ENCODE data around the gene GP1BB. TPM values are rescaled to one million over a fixed set of nuclear protein-coding genes. Genes with fewer than 3 reads are reported as not detected.
A peak's percentile ranks its signal among the peaks of the same experiment; 100 is the strongest.

GP1BB gene
- total RNA-seq, 1 experiment from 2014 or later = 4.3 TPM

- DNase-seq (ENCODE audit: low spot score) (peak; percentile 42), ATAC-seq (no peak)
- peak overlapping the region; percentile 43 for H3K4me3 Mint-ChIP-seq
- ChIA-PET CTCF (interaction anchor here (0.7 to 7.5 kb wide), 11 partner anchors 9 to 155 kb away, joined by 3 to 110 read pairs (median 6); partner anchors contain the start of gene GP1BB), POLR2A (interaction anchor here (1.0 kb wide), 1 partner anchor 10 kb away, joined by 3 read pairs; no protein-coding TSS in a partner anchor)
- H3K36me3 Mint-ChIP-seq = no peaks in the 10 kb centered on the region
- H3K27ac Mint-ChIP-seq = no peak overlapping the region
- H3K4me1 Mint-ChIP-seq = peaks cover 22% of the 10 kb centered on the region
- H3K9me3 Mint-ChIP-seq = no peaks in the 10 kb centered on the region
- H3K27me3 Mint-ChIP-seq (ENCODE audit: low read depth) = peaks cover 86% of the 10 kb centered on the region
- TF ChIP-seq USF1 (CRISPR knock-in tag; IDR thresholded peaks at IDR 0.05) (no peak), ZNF416 (CRISPR knock-in tag; IDR thresholded peaks at IDR 0.05) (no peak), FOXK1 (CRISPR knock-in tag; IDR thresholded peaks at IDR 0.05) (no peak), ATF3 (CRISPR knock-in tag; conservative IDR thresholded peaks at IDR 0.05) (no peak), NR2C2 (CRISPR knock-in tag; IDR thresholded peaks at IDR 0.05) (no peak), ZNF232 (CRISPR knock-in tag; IDR thresholded peaks at IDR 0.05) (no peak), ESRRA (CRISPR knock-in tag; IDR thresholded peaks at IDR 0.05; ENCODE audit: borderline replicate concordance) (no peak), CBFB (CRISPR knock-in tag; IDR thresholded peaks at IDR 0.05; ENCODE audit: low read depth) (no peak), CTCF (IDR thresholded peaks at IDR 0.05) (no peak), EMX1 (CRISPR knock-in tag; IDR thresholded peaks at IDR 0.05) (no peak), FOXJ3 (CRISPR knock-in tag; IDR thresholded peaks at IDR 0.05; ENCODE audit: borderline replicate concordance) (no peak), AR (CRISPR knock-in tag; IDR thresholded peaks at IDR 0.05) (no peak), ETV6 (CRISPR knock-in tag; IDR thresholded peaks at IDR 0.05) (no peak), TP53 (CRISPR knock-in tag; IDR thresholded peaks at IDR 0.05) (no peak), PRDM15 (CRISPR knock-in tag; IDR thresholded peaks at IDR 0.05) (no peak), CDX4 (CRISPR knock-in tag; IDR thresholded peaks at IDR 0.05; ENCODE audit: borderline replicate concordance) (no peak)
- TF ChIP-seq, protein P1, sequence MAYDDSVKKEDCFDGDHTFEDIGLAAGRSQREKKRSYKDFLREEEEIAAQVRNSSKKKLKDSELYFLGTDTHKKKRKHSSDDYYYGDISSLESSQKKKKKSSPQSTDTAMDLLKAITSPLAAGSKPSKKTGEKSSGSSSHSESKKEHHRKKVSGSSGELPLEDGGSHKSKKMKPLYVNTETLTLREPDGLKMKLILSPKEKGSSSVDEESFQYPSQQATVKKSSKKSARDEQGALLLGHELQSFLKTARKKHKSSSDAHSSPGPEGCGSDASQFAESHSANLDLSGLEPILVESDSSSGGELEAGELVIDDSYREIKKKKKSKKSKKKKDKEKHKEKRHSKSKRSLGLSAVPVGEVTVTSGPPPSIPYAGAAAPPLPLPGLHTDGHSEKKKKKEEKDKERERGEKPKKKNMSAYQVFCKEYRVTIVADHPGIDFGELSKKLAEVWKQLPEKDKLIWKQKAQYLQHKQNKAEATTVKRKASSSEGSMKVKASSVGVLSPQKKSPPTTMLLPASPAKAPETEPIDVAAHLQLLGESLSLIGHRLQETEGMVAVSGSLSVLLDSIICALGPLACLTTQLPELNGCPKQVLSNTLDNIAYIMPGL (CRISPR knock-in tag; IDR thresholded peaks at IDR 0.05) = no peak; the same call in 1 of the 2 replicates
- TF ChIP-seq, protein P2, sequence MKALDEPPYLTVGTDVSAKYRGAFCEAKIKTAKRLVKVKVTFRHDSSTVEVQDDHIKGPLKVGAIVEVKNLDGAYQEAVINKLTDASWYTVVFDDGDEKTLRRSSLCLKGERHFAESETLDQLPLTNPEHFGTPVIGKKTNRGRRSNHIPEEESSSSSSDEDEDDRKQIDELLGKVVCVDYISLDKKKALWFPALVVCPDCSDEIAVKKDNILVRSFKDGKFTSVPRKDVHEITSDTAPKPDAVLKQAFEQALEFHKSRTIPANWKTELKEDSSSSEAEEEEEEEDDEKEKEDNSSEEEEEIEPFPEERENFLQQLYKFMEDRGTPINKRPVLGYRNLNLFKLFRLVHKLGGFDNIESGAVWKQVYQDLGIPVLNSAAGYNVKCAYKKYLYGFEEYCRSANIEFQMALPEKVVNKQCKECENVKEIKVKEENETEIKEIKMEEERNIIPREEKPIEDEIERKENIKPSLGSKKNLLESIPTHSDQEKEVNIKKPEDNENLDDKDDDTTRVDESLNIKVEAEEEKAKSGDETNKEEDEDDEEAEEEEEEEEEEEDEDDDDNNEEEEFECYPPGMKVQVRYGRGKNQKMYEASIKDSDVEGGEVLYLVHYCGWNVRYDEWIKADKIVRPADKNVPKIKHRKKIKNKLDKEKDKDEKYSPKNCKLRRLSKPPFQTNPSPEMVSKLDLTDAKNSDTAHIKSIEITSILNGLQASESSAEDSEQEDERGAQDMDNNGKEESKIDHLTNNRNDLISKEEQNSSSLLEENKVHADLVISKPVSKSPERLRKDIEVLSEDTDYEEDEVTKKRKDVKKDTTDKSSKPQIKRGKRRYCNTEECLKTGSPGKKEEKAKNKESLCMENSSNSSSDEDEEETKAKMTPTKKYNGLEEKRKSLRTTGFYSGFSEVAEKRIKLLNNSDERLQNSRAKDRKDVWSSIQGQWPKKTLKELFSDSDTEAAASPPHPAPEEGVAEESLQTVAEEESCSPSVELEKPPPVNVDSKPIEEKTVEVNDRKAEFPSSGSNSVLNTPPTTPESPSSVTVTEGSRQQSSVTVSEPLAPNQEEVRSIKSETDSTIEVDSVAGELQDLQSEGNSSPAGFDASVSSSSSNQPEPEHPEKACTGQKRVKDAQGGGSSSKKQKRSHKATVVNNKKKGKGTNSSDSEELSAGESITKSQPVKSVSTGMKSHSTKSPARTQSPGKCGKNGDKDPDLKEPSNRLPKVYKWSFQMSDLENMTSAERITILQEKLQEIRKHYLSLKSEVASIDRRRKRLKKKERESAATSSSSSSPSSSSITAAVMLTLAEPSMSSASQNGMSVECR (CRISPR knock-in tag; IDR thresholded peaks at IDR 0.05; ENCODE audit: borderline replicate concordance) = no peak
- TF ChIP-seq, protein P3, sequence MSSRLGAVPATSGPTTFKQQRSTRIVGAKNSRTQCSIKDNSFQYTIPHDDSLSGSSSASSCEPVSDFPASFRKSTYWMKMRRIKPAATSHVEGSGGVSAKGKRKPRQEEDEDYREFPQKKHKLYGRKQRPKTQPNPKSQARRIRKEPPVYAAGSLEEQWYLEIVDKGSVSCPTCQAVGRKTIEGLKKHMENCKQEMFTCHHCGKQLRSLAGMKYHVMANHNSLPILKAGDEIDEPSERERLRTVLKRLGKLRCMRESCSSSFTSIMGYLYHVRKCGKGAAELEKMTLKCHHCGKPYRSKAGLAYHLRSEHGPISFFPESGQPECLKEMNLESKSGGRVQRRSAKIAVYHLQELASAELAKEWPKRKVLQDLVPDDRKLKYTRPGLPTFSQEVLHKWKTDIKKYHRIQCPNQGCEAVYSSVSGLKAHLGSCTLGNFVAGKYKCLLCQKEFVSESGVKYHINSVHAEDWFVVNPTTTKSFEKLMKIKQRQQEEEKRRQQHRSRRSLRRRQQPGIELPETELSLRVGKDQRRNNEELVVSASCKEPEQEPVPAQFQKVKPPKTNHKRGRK (CRISPR knock-in tag; IDR thresholded peaks at IDR 0.05; ENCODE audit: borderline replicate concordance) = no peak
These were observed 31.9 kb downstream of the GP1BB start for GRCh38 chr22:19755145-19755710.

All from WTC11 (cell line).